Osteoblast (primary cell): ENCODE measurements around the gene GRIN2A. TPM values are rescaled to one million over a fixed set of nuclear protein-coding genes. Genes with fewer than 3 reads are reported as not detected.

ENCODE experiments used
- DNase-seq: peaks from one replicate; pipeline ENCODE4 v3.0.0; 2011; ENCODE audit warnings: low spot score, mixed read lengths; ENCODE audit not compliant: insufficient read length; ENCODE audit errors: missing footprints
- H2AFZ ChIP-seq: 2 replicates; pipeline ENCODE4 v1.6.0; 2011; ENCODE audit warnings: mild to moderate bottlenecking, low read length
- H3K27ac ChIP-seq: 2 replicates; pipeline ENCODE4 v1.5.1; 2011; ENCODE audit warnings: mild to moderate bottlenecking, low read depth, low read length, moderate library complexity
- H3K27me3 ChIP-seq: 2 replicates; pipeline ENCODE4 v1.6.0; 2012; ENCODE audit warnings: mild to moderate bottlenecking, control low read depth, inconsistent platforms, low read length, moderate library complexity; ENCODE audit not compliant: insufficient read depth
- H3K36me3 ChIP-seq: 2 replicates; pipeline ENCODE4 v1.5.1; 2011; ENCODE audit warnings: mild to moderate bottlenecking, low read length, control low read depth, moderate library complexity; ENCODE audit not compliant: insufficient read depth
- H3K4me1 ChIP-seq: 2 replicates; pipeline ENCODE4 v1.5.1; 2011; ENCODE audit warnings: mild to moderate bottlenecking, low read length, control low read depth, moderate library complexity; ENCODE audit not compliant: insufficient read depth
- H3K4me2 ChIP-seq: 2 replicates; pipeline ENCODE4 v1.6.0; 2011; ENCODE audit warnings: mild to moderate bottlenecking, low read length; ENCODE audit not compliant: insufficient read depth
- H3K4me3 ChIP-seq: fragments of 200-600 bp; sonication (generic); 3 replicates; pipeline ENCODE4 v1.5.1; 2012; ENCODE audit warnings: mild to moderate bottlenecking, low read length, inconsistent platforms; ENCODE audit not compliant: insufficient read depth
- H3K79me2 ChIP-seq: 2 replicates; pipeline ENCODE4 v1.6.0; 2012; ENCODE audit warnings: mild to moderate bottlenecking, low read length, control low read depth, inconsistent platforms; ENCODE audit not compliant: insufficient read depth
- H3K9me3 ChIP-seq: 2 replicates; pipeline ENCODE4 v1.5.1; 2011; ENCODE audit warnings: low read depth, low read length, control low read depth
- H4K20me1 ChIP-seq: 2 replicates; pipeline ENCODE4 v1.6.0; 2012; ENCODE audit warnings: mild to moderate bottlenecking, low read length, control low read depth; ENCODE audit not compliant: insufficient read depth
- total RNA-seq: library from RNA; depleted of rRNA; stranded (reverse); fragments of >200 nt; gene quantifications from 2 replicates; pipeline ENCODE4 v1.2.3, GENCODE V29; 2012
- TF ChIP-seq, protein P1 (sequence below): IDR thresholded peaks from 2 replicates; pipeline ENCODE4 v1.5.1; 2011; ENCODE audit warnings: mild to moderate bottlenecking, low read depth, low read length, moderate library complexity; ENCODE audit errors: extremely low read depth

Gene GRIN2A
- total RNA-seq, 1 donor = 0.72 TPM

DNA sequence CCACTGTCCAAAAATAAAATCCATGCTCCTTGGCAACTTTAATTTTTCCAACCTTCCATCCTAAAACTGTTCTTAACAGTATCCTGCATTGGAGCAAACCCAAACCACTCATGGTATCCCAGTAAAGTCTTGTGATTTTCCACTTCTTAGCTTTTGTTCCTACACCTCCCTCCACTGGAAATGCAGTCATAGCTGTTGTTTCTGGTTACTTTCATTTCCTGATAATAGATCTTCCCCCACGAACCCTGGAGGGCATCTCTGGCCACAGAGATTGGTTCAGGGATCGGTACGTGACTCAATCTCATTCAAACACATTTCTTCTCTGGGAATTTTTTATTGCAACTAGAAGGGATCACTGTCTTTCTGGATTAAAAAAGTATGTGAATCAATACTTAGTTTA is 276.0 kb downstream of the GRIN2A start:
- H2AFZ ChIP-seq = no peak overlapping the region
- H3K9me3 ChIP-seq = peaks cover 5% of the 10 kb centered on the region
- no peaks in the 10 kb centered on the region for H3K79me2 ChIP-seq
- H3K27ac ChIP-seq = no peak overlapping the region
- DNase-seq = no peak
- H3K27me3 ChIP-seq = no peaks in the 10 kb centered on the region
- no peaks in the 10 kb centered on the region for H3K4me1 ChIP-seq
- H4K20me1 ChIP-seq = no peaks in the 10 kb centered on the region
- no peak overlapping the region for H3K4me3 ChIP-seq
- H3K4me2 ChIP-seq = no peak overlapping the region
- no peaks in the 10 kb centered on the region for H3K36me3 ChIP-seq
- TF ChIP-seq, protein P1, sequence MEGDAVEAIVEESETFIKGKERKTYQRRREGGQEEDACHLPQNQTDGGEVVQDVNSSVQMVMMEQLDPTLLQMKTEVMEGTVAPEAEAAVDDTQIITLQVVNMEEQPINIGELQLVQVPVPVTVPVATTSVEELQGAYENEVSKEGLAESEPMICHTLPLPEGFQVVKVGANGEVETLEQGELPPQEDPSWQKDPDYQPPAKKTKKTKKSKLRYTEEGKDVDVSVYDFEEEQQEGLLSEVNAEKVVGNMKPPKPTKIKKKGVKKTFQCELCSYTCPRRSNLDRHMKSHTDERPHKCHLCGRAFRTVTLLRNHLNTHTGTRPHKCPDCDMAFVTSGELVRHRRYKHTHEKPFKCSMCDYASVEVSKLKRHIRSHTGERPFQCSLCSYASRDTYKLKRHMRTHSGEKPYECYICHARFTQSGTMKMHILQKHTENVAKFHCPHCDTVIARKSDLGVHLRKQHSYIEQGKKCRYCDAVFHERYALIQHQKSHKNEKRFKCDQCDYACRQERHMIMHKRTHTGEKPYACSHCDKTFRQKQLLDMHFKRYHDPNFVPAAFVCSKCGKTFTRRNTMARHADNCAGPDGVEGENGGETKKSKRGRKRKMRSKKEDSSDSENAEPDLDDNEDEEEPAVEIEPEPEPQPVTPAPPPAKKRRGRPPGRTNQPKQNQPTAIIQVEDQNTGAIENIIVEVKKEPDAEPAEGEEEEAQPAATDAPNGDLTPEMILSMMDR = no peak

DNA sequence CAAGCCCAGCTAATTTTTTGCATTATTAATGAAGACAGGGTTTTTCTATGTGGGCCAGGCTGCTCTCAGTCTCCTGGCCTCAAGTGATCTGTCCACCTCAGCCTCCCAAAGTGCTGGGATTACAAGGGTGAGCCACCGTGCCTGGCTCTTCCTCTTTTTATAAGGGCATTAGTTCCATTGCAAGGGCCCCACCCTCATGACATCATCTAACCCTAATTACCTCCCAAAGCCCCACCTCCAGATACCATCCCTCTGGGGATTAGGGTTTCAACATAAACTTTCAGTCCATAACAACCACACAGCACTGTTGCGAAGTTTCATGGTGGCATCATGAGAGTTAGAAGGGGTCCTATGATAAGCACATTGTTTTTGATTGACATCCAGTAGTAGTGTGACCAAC is 277.7 kb downstream of the GRIN2A start:
- H2AFZ ChIP-seq = no peak overlapping the region
- H3K4me3 ChIP-seq = no peak overlapping the region
- H3K79me2 ChIP-seq = no peaks in the 10 kb centered on the region
- H3K4me2 ChIP-seq = no peak overlapping the region
- no peaks in the 10 kb centered on the region for H3K36me3 ChIP-seq
- H3K27me3 ChIP-seq = no peaks in the 10 kb centered on the region
- peaks cover 5% of the 10 kb centered on the region for H3K9me3 ChIP-seq
- H4K20me1 ChIP-seq = no peaks in the 10 kb centered on the region
- no peaks in the 10 kb centered on the region for H3K4me1 ChIP-seq
- H3K27ac ChIP-seq = no peak overlapping the region
- no peak for DNase-seq
- TF ChIP-seq, protein P1 = no peak

DNA sequence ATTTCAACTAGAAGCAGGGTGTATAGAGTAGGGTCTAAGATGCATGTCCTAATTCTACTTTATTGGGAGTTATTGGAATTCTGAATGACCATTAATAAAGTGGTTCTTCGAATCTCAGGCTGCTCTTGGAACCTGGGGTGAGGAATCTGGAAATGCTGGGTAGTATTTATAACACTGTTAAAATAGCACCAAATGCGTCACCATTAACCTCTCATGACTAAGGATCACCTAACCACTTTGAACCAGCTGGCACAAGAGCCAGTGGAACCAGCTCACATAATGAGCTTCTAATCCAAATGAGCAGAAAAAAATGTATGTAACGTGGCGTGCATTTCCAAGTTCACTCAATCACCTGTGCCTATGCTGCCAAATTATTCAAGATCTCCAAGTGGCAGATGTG is 281.7 kb downstream of the GRIN2A start:
- H3K27me3 ChIP-seq = no peaks in the 10 kb centered on the region
- H3K27ac ChIP-seq = no peak overlapping the region
- H4K20me1 ChIP-seq = no peaks in the 10 kb centered on the region
- no peaks in the 10 kb centered on the region for H3K36me3 ChIP-seq
- TF ChIP-seq, protein P1 = no peak
- H3K4me1 ChIP-seq = no peaks in the 10 kb centered on the region
- no peak overlapping the region for H2AFZ ChIP-seq
- no peaks in the 10 kb centered on the region for H3K79me2 ChIP-seq
- no peak overlapping the region for H3K4me2 ChIP-seq
- no peaks in the 10 kb centered on the region for H3K9me3 ChIP-seq
- H3K4me3 ChIP-seq = no peak overlapping the region
- DNase-seq = no peak

- no peak overlapping the region for H3K4me3 ChIP-seq
- no peak for DNase-seq
- H3K4me1 ChIP-seq = no peaks in the 10 kb centered on the region
- no peaks in the 10 kb centered on the region for H3K79me2 ChIP-seq
- H3K4me2 ChIP-seq = no peak overlapping the region
- TF ChIP-seq, protein P1 = no peak
- no peaks in the 10 kb centered on the region for H4K20me1 ChIP-seq
- H3K36me3 ChIP-seq = no peaks in the 10 kb centered on the region
- H3K27ac ChIP-seq = no peak overlapping the region
- H2AFZ ChIP-seq = no peak overlapping the region
- no peaks in the 10 kb centered on the region for H3K9me3 ChIP-seq
- H3K27me3 ChIP-seq = no peaks in the 10 kb centered on the region
Measured at GRCh38 chr16:9898555-9898954, 283.7 kb downstream of the GRIN2A start.
